HG03045 (cell line): ENCODE data around the gene CLCN1.
A peak's percentile ranks its signal among the peaks of the same experiment; 100 is the strongest.

Experiments
- ATAC-seq: cut with Tn5 transposase; IDR thresholded peaks from one replicate; pipeline ENCODE4 v1.9.1; 2021; ENCODE audit warnings: mild to moderate bottlenecking, moderate library complexity; ENCODE audit not compliant: unreplicated experiment

The CLCN1 gene

GRCh38 chr7:143361552-143362130 lies 45.7 kb downstream of the CLCN1 start:
- ATAC-seq: no peak

DNA sequence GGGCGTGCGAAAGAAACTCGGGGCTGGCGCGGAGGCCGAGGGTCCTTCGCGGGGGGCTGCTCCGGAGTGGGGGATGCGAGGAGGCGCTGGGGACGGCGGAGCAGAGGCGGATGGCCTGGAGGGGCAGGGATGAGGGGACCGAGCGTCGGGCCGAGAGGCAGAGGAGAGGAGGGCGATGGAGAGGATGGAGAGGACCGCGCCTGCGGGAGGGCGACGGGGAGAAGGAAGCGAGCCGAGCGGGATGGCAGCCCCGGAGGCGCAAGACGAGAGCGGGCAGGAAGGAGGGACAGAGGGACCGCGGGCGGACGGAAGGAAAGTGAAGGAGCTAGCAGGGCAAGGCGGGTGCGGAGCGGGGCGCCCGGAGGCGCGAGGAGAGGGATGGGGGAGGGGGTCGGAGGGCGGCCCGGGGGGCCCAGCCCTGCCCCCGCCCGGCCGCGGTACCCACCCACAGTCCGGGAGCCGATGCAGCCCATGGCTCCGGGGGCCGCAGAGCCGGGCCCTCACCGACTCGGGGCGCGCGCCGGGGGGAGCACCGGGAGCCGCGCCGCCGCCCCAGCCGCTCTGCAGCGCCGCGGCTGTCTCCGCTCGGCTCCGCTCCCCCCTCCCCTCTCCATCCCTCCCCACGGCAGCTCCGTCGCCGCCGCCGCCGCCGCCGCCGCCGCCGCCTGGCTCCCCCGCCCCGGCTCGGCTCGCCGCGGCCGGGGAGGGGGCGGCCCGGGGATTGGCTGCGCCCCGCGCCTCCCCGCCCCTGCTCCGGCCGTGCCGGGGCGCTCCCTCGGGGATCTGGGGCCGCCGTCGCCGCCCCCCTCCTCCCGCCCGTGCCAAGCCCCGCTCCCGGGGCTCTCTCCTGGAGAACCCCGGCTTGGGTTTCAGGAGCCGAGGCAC lies 46.5 kb downstream of the CLCN1 start, which contains the start of gene FAM131B:
TSS of gene FAM131B (minus strand) at position 583 of the 885 bp plus-strand sequence. CDS start at position 473, 110 bp downstream.
- no peak for ATAC-seq

DNA sequence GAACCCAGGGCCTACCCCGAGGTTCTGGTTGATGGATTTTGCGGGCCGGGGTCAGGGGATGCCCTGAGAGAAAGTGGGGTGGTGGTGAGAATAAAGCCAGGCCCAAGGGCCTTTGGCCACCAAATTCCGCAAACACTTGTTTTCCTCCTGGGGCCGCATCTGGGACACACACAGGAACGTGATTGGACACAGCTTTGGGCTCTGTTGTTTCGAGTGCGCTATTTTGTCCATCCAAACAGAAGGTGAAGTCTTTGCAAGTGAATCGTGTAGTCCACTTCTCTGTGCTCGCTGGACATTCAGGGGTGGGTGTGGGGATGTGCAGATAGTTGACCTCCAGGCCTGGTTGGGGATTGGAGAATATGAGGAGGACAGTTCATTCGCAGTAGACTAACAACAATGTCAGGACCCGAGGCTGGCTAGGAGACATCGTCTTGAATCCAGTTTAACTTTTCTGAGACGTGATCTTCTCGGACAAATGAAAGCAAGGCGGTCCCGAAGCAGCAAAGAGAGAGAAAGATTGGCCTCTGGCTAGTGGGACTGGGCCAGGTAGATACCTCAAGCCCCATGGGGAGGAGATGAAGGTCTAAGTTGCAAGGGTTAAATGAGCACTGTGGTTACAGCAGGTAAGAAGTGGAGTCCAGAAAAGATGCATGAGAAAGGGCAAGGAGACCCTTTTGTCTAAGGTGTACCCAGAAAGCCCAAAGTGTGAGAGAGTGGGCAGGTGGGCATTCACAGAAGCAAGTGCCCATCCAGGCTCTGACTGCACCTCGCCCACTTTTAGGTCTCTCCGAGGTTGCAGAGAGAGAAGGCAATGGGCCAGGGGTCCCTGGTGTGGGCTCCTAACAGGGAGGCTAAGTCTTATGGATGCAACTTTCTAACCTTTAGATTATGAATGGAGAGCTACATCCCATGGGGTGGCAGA lies 47.4 kb downstream of the CLCN1 start:
- no peak for ATAC-seq

DNA sequence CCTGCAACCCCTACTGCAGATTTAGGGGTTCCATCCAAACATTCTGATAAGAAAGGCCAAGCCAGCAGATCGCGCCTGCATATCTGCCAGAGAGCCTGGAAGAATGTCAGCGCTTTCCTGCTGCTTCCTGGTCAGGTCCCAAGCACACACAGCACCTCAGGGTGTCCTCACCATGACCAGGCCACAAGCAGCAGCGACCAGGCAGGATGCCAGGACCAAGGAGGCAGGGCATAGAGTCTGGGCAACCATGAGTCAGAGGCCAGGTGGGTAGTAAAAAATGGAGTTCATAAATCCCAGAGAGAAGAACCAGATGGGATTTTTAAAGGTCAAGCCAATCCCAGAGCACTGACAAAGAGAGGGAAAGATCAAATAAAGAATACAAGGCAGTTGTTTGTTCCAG lies 52.1 kb downstream of the CLCN1 start:
- ATAC-seq: no peak

DNA sequence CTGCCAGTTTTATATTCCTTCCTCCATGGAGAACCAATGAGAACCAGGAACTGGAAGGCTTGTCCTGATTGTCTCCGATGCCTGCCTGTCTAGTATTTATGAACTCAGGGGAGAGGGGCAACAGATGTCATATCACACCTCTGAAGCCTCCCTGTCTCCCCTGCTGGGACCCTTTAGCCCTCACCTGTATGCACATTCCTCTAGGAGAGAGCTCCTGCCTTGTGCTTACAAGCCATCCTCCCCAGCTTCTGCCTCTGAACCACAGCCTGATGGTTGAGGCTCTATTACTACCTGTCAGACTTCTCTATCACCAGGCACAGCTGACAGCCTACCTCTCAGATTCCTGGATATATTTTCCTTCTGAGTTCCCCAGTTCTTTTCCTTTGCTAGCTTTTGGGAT lies 52.5 kb downstream of the CLCN1 start:
- no peak for ATAC-seq

DNA sequence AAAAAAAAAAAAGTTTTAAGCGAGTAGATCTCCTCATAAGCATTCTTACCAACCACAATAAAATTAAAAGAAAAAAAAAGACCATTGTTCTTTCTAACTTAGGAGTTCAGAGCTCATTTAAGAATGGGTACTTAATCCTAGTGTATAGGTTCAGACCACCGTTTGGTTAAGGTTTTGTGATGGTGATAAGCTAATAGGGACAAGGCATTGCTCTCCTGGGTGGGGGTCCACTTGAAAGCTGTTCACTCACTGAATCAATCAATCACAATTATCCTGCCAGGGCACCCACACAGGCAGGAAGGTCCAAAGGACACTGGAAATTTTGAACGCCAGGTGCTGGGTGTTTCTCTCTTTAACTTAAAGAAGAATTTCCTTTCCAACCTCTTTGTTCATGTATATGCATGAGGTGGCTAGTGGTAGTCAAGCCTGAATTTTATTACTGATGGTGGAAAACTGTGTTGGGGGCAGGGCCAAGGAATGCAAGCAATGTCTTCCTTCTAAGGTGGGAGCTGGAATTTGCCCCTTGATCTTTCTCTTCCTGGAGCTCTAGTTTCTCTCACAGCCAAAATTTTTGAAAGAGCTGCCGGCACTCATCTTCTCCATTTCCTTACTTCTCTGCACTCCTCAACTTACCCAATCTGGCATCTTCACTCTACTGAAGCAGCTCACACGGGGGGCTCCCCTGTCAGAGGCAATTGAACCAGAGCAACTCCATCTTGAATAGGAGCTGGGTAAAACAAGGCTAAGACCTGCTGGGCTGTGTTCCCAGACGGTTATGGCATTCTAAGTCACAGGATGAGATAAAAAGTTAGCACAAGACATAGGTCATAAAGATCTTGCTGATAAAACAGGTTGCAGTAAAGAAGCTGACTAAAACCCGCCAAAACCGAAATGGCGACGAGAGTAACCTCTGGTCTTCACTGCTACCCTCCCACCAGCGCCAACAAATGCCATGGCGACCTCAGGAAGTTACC lies 54.1 kb downstream of the CLCN1 start:
- no peak for ATAC-seq

GRCh38 chr7:143372070-143372469 lies 56.2 kb downstream of the CLCN1 start:
- ATAC-seq: no peak

- ATAC-seq: no peak
These were observed 57.4 kb downstream of the CLCN1 start for GRCh38 chr7:143373255-143373794.

DNA sequence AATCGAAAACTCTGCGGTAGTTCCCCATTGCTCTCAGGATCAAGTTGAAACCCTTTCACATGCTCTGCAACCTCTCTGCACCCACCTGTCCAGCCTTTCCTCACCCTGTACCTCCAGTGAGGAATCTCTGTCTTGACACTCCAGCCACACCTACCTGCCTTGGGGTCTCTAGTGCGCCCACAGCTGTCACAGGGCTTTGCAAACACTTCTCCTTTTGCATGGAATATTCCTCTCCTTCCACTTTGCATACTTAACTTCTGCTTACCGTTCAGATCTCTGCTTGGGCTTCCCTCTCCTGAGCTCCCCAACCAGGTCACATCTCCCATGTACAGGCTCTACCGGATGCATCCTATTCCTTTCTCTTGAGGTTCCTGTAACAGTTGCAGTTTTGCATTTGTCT lies 58.6 kb downstream of the CLCN1 start:
- no peak for ATAC-seq

- ATAC-seq: no peak
These were observed 59.6 kb downstream of the CLCN1 start for GRCh38 chr7:143375298-143376034.

DNA sequence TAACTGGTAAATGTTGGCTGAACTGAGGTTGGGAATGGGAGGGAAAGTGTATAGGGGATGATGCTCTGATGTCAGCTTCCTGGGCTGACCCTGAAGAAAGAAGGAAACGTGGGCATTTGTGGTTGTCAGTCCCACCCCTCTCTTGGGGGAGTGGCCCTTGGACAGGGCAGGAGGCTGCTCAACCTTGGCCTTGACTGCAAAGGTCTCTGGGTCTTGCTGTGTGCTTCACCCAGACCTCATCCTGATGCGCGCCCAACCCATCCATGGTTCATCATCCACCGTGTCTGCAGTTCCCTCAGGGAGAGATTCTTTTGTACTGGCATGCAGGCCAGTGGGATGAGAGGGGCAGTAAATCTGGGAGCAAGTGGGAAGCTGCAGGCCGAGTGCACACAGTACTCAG lies 60.5 kb downstream of the CLCN1 start:
- no peak for ATAC-seq

DNA sequence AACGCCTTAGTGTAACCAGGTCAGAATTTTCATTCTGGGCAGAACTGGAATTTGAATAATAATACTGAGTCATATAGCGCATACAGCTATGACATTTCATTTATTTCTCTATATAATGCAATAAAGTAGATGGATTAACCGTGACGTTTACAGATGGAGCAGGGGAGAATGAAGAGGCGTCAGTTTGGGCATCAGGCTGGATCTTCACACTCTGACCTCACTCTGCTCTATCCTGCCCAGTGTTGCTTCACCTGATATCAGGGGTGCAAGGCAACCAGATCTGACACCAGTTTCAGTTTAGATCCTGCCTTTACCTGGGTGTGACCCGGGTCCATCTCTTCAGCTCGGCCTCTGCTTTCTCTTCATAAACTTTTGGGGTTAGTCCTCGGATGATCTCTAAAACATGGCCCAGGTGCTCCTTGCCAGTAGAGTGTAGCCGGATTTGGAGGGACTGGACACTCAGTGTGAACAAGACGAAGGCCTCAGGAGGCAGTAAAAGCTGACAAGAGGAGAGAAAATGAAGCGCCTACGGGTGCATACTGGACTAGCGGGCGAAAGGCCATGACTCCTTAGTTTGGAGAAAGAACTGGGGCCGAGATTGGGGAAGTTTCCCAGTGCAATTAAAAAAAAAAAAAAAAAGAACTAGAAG lies 63.8 kb downstream of the CLCN1 start:
- no peak for ATAC-seq

DNA sequence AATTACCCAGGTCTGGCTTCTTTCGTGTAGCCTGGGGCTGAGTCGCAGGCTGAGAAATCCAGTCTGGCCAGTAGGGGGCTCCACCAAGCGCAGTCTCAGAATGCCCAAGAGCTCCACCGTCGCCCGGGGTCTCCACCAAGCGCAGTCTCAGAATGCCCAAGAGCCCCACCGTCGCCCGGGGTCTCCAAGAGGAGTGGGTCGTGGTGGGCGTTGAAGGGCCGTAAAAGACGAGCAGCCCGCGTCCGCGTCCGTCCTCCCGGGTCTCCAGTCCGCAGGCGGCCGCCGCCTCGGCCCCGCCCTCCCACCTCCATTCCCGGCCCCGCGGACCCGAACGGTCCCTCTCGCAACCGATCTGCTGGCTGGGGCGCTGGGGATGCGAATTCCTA lies 64.3 kb downstream of the CLCN1 start:
- peak; percentile 57 for ATAC-seq

DNA sequence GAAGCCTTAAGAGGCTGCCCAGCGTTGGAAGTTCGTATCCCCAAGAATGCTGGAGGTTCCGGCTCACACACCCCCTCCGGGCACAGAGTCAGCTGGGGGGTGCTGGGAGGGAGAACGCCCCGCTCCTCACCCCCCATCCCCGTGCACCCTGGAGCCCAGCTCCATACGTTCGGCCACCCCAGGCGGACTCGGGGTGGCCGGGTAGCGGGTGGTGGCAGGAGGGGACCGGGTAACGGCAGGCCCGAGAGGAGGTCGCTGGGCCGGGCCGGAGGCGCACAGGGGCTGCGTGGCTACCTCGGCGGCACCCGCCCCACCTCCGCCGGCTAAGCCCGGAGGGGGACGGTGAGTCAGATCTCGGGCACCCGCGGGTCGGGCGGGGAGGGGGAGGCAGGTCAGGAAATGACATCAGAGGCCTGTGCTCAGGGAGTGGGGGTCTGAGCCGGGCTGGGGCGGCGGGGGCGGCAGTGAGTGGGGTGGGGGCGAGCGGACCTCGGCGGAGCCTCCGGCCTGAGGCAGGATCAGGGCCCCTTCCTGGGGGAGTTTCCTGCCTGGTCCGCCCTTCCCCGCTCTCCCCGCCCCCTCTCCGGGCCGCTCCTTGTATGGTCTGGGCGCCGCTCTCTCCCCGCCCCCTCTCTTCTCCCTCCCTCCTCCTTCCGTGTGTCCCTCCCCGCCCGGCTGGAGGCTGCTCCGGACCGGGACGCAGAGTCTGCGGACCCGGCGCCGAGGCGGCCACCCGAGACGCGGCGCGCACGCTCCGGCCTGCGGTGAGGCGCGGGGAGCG lies 64.9 kb downstream of the CLCN1 start, which contains the start of gene ZYX:
TSS of gene ZYX (plus strand) at position 700 of the 781 bp plus-strand sequence. CDS start 227 bp downstream, outside the sequence.
- ATAC-seq: peak; percentile 82

GRCh38 chr7:143381427-143382125 lies 65.7 kb downstream of the CLCN1 start:
- peak; percentile 20 for ATAC-seq

- no peak for ATAC-seq
These were observed 66.3 kb downstream of the CLCN1 start for GRCh38 chr7:143382126-143382790.
